ENCODE results near the gene MBNL2. TPM values are rescaled to one million over a fixed set of nuclear protein-coding genes. Genes with fewer than 3 reads are reported as not detected.
A peak's percentile ranks its signal among the peaks of the same experiment; 100 is the strongest.

The MBNL2 gene
- total and polyA plus RNA-seq, 2 of the 13 experiments (the other 11 are each of a cell fraction or from before 2014, with no cell fraction given): 30.8 to 59.0 TPM

GRCh38 chr13:97243915-97244781 is 22.0 kb downstream of the MBNL2 start (continued):
- TF ChIP-seq FUBP1 (CRISPR knock-in tag; IDR thresholded peaks at IDR 0.05; ENCODE audit: borderline replicate concordance): 0 out of 2 replicates have a peak, but pooled peaks have one; percentile 42
- TF ChIP-seq GTF2F1 (IDR thresholded peaks at IDR 0.05; ENCODE audit: low read length): no peak
- no peak for TF ChIP-seq ZNF83 (CRISPR knock-in tag; IDR thresholded peaks at IDR 0.05; ENCODE audit: borderline replicate concordance)
- TF ChIP-seq MTF2 (CRISPR knock-in tag; IDR thresholded peaks at IDR 0.05; ENCODE audit: borderline replicate concordance): no peak
- TF ChIP-seq PHF21A (CRISPR knock-in tag; IDR thresholded peaks at IDR 0.05): peak; percentile 63; the same call in 1 of the 2 replicates
- TF ChIP-seq HMG20A (CRISPR knock-in tag; IDR thresholded peaks at IDR 0.05; ENCODE audit: borderline replicate concordance): peak; percentile 35; the same call in 1 of the 2 replicates
- TF ChIP-seq LCORL (IDR thresholded peaks at IDR 0.05): no peak
- 0 out of 2 replicates have a peak, but pooled peaks have one; percentile 20 for TF ChIP-seq LCORL (CRISPR knock-in tag; IDR thresholded peaks at IDR 0.05)
- peak; percentile 68; the same call in 1 of the 2 replicates for TF ChIP-seq SIX1 (CRISPR knock-in tag; IDR thresholded peaks at IDR 0.05; ENCODE audit: borderline replicate concordance)
- TF ChIP-seq ISL2 (CRISPR knock-in tag; IDR thresholded peaks at IDR 0.05): peak; percentile 60
- TF ChIP-seq TCF7 (IDR thresholded peaks at IDR 0.05; ENCODE audit: low read depth): peak; percentile 73
- TF ChIP-seq MLLT10 (CRISPR knock-in tag; IDR thresholded peaks at IDR 0.05): no peak
- TF ChIP-seq SP5 (CRISPR knock-in tag; IDR thresholded peaks at IDR 0.05; ENCODE audit: borderline replicate concordance, low read depth): 0 out of 2 replicates have a peak, but pooled peaks have one; percentile 13
- no peak for TF ChIP-seq ZSCAN20 (CRISPR knock-in tag; IDR thresholded peaks at IDR 0.05; ENCODE audit: borderline replicate concordance)
- TF ChIP-seq ZFP91 (CRISPR knock-in tag; IDR thresholded peaks at IDR 0.05; ENCODE audit: borderline replicate concordance): no peak
- no peak; the same call in 1 of the 2 replicates for TF ChIP-seq NR2F2 (IDR thresholded peaks at IDR 0.05; ENCODE audit: borderline replicate concordance, low read depth)
- no peak for TF ChIP-seq MAFF (IDR thresholded peaks at IDR 0.05; ENCODE audit: low read depth, low read length)
- TF ChIP-seq HNF4A (CRISPR knock-in tag; IDR thresholded peaks at IDR 0.05): peak; percentile 18; the same call in 1 of the 2 replicates
- TF ChIP-seq RBFOX2 (IDR thresholded peaks at IDR 0.05; ENCODE audit: low read depth, low read length): no peak; the same call in 1 of the 2 replicates
- TF ChIP-seq ZNF205 (CRISPR knock-in tag; IDR thresholded peaks at IDR 0.05): 0 out of 2 replicates have a peak, but pooled peaks have one; percentile 6
- TF ChIP-seq SALL1 (CRISPR knock-in tag; IDR thresholded peaks at IDR 0.05): peak; percentile 47; the same call in 1 of the 2 replicates
- no peak for TF ChIP-seq MAZ (IDR thresholded peaks at IDR 0.05; ENCODE audit: borderline replicate concordance, low read depth, low read length)
- TF ChIP-seq MAZ (CRISPR knock-in tag; IDR thresholded peaks at IDR 0.05; ENCODE audit: low read depth): no peak
